ENCODE results near the gene KHDRBS2. TPM values are rescaled to one million over a fixed set of nuclear protein-coding genes. Genes with fewer than 3 reads are reported as not detected.
"Not testable (repeated sequence)": the region's sequence is repeated elsewhere in the genome, so short reads cannot be mapped to it uniquely, and the experiment has no call there.

KHDRBS2 gene
- total RNA-seq, 1 experiment from 2014 or later, result 1.2 TPM

DNA sequence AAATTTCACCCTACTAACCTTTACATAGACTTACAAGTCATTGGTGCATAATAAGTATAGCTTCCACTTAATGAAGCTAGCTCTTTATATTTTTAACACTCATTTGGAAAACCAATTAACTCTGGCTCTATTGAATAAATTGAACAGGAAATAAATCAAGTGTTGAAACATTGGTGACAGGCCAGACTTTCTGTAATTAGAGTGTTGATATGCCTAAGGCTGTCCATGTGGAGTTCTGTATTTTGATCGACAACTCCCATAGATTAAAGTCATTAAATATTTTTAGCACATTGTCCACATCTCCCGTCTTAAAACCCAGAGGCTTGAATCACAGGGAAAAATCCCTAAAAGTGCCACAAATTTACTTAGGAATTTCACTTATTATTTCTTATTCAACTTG lies 468.3 kb downstream of the KHDRBS2 start (continued):
- TF ChIP-seq CBFB (CRISPR knock-in tag; IDR thresholded peaks at IDR 0.05; ENCODE audit: low read depth) (no peak), KAT7 (CRISPR knock-in tag; IDR thresholded peaks at IDR 0.05; ENCODE audit: borderline replicate concordance) (no peak)

DNA sequence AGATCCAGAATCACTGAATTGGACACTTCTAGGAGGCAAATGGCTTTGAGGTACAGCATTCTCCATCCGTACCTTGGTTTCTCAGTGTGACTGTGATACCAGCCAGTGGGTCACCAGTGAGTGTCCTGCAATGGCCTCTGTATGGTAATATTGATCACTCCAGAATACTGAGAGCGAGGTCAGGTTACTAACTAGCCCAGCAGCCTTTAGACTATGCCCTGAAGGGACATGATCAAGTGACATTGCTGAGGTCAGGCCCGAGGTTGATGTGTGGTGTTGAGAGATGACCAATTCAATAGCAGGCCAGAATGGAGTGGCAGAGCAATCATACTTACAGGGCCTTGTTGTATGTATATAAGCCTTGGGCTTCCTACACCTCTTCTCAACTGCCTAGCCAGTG lies 476.0 kb downstream of the KHDRBS2 start:
- no peaks in the 10 kb centered on the region for H3K27me3 Mint-ChIP-seq (ENCODE audit: low read depth)

DNA sequence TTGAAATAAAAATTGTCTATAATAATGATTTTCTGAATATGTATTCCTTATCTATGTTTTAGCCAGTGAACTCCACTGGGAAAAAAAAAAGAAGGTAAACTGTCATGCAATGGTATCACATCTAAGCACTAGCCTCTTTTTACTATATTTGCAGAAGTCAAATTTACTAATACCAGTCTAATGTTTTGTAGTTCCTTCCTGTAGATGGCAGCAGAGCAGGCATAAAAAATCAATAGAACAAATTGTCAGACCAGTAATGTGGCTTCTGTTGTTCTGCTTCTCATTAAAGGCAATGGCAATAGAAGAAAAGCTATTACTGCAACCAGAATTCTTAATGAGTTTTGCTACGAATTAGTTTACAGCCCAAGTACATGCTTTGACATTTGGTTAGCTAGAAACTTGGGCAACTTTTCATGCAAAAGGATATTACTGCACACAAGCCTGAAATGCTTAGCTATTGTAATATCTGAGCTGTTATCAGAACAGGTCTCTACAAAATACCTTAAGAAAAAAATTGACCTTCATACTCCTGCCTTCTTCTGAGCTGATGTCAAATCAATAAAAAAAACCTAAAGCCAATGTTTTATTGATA lies 476.9 kb downstream of the KHDRBS2 start:
- Mint-ChIP-seq H3K27me3 (ENCODE audit: low read depth) (no peaks in the 10 kb centered on the region), H3K27ac (no peak overlapping the region), H3K36me3 (peaks cover 16% of the 10 kb centered on the region), H3K9me3 (peaks cover 27% of the 10 kb centered on the region), H3K4me1 (no peaks in the 10 kb centered on the region), H3K4me3 (no peak overlapping the region)
- DNase-seq (ENCODE audit: low spot score), result no peak
- ATAC-seq, result no peak
- ChIA-PET CTCF (interaction anchor here (0.8 to 1.3 kb wide), 6 partner anchors 10 to 475 kb away, joined by 3 to 9 read pairs (median 3); no protein-coding TSS in a partner anchor), POLR2A (no interaction called here)
- TF ChIP-seq, protein P1, sequence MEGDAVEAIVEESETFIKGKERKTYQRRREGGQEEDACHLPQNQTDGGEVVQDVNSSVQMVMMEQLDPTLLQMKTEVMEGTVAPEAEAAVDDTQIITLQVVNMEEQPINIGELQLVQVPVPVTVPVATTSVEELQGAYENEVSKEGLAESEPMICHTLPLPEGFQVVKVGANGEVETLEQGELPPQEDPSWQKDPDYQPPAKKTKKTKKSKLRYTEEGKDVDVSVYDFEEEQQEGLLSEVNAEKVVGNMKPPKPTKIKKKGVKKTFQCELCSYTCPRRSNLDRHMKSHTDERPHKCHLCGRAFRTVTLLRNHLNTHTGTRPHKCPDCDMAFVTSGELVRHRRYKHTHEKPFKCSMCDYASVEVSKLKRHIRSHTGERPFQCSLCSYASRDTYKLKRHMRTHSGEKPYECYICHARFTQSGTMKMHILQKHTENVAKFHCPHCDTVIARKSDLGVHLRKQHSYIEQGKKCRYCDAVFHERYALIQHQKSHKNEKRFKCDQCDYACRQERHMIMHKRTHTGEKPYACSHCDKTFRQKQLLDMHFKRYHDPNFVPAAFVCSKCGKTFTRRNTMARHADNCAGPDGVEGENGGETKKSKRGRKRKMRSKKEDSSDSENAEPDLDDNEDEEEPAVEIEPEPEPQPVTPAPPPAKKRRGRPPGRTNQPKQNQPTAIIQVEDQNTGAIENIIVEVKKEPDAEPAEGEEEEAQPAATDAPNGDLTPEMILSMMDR (IDR thresholded peaks at IDR 0.05), result 0 out of 2 replicates have a peak, but pooled peaks have one; percentile 28
- TF ChIP-seq IRF2 (CRISPR knock-in tag; IDR thresholded peaks at IDR 0.05; ENCODE audit: borderline replicate concordance, low read depth), result no peak

More for the DNA sequence above, 476.0 kb downstream of the KHDRBS2 start:
- Mint-ChIP-seq H3K36me3 (peaks cover 9% of the 10 kb centered on the region), H3K9me3 (peaks cover 18% of the 10 kb centered on the region), H3K27ac (no peak overlapping the region), H3K4me3 (no peak overlapping the region), H3K4me1 (no peaks in the 10 kb centered on the region)
- TF ChIP-seq JAZF1 (CRISPR knock-in tag; IDR thresholded peaks at IDR 0.05) (no peak), ZNF317 (CRISPR knock-in tag; IDR thresholded peaks at IDR 0.05; ENCODE audit: borderline replicate concordance, low read depth) (no peak), ZNF138 (CRISPR knock-in tag; conservative IDR thresholded peaks at IDR 0.05) (no peak)
- POLR2A ChIA-PET, result no interaction called here
- CTCF ChIA-PET, result interaction anchor here (0.8 to 1.3 kb wide), 4 partner anchors 98 to 474 kb away, joined by 3 to 9 read pairs (median 4); no protein-coding TSS in a partner anchor
- DNase-seq (ENCODE audit: low spot score), result no peak
- ATAC-seq, result no peak

DNA sequence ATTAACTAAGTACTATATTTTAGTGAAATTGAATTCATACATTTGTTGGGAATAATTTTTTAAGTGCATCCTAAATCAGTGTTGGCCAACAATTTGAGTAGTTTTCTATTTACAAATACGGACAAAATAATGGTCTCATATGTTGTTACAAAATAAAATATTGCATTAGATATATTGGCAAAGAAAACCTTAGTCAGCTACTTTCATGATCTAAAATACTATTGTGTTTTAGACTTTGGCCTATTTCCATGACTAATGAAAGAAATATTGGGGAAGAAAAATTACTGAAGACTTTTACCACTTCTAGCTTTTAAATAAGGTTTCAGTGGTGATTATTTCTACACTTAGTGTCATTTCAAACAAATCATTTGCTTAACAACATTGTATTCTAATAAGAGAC lies 498.0 kb downstream of the KHDRBS2 start:
- TF ChIP-seq NR1H2 (CRISPR knock-in tag; IDR thresholded peaks at IDR 0.05), result no peak
- no peak for TF ChIP-seq MYBL2 (CRISPR knock-in tag; IDR thresholded peaks at IDR 0.05)
- no peak for ATAC-seq
- Mint-ChIP-seq H3K4me1 (no peaks in the 10 kb centered on the region), H3K36me3 (no peaks in the 10 kb centered on the region), H3K9me3 (no peaks in the 10 kb centered on the region), H3K27me3 (ENCODE audit: low read depth) (no peaks in the 10 kb centered on the region), H3K4me3 (no peak overlapping the region), H3K27ac (no peak overlapping the region)
- CTCF ChIA-PET, result interaction anchor here (0.5 kb wide), 1 partner anchor 301 kb away, joined by 3 read pairs; no protein-coding TSS in a partner anchor
- no peak for DNase-seq (ENCODE audit: low spot score)
- POLR2A ChIA-PET, result no interaction called here

DNA sequence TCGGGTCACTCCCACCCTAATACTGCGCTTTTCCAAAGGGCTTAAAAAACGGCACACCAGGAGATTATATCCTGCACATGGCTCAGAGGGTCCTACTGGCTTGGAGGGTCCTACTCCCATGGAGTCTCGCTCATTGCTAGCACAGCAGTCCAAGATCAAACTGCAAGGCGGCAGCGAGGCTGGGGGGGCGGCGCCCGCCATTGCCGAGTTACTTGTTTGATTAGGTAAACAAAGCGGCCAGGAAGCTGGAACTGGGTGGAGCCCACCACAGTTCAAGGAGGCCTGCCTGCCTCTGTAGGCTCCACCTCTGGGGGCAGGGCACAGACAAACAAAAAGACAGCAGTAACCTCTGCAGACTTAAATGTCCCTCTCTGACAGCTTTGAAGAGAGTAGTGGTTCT lies 516.6 kb downstream of the KHDRBS2 start:
- CTCF ChIA-PET; POLR2A ChIA-PET; H3K4me3 Mint-ChIP-seq; ATAC-seq; H3K4me1 Mint-ChIP-seq; DNase-seq (ENCODE audit: low spot score); H3K27ac Mint-ChIP-seq; H3K27me3 Mint-ChIP-seq (ENCODE audit: low read depth): not testable (repeated sequence)
- Mint-ChIP-seq H3K36me3 (peaks cover 62% of the 10 kb centered on the region), H3K9me3 (peaks cover 63% of the 10 kb centered on the region)

DNA sequence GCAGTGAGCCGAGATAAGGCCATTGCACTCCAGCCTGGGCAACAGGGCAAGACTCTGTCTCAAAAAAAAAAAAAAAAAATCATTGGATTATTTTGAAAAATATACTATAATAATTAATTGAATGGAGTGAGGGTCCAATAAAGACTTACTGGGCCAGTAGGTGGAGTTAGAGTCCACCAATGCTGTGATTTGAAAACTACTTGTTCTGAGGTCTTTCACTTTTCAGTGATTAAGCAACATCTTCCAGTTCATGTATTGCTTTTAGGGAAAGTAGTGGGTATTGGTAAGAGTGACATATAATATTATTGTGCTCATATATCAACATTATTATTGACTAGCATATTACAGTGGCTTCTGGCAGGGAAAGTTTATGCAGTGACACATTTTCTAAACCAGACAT lies 530.3 kb downstream of the KHDRBS2 start:
- peaks cover 27% of the 10 kb centered on the region for H3K9me3 Mint-ChIP-seq
- H3K36me3 Mint-ChIP-seq, result peaks cover 5% of the 10 kb centered on the region; the same call in 1 of the 2 replicates
- ChIA-PET CTCF (no interaction called here), POLR2A (no interaction called here)
- peaks cover 8% of the 10 kb centered on the region; the same call in 1 of the 2 replicates for H3K4me1 Mint-ChIP-seq
- TF ChIP-seq SP1 (CRISPR knock-in tag; conservative IDR thresholded peaks at IDR 0.05) (no peak), ZNF671 (CRISPR knock-in tag; IDR thresholded peaks at IDR 0.05) (no peak), KAT7 (CRISPR knock-in tag; IDR thresholded peaks at IDR 0.05; ENCODE audit: borderline replicate concordance) (no peak), OVOL2 (CRISPR knock-in tag; IDR thresholded peaks at IDR 0.05; ENCODE audit: borderline replicate concordance) (no peak)
- TF ChIP-seq, protein P2, sequence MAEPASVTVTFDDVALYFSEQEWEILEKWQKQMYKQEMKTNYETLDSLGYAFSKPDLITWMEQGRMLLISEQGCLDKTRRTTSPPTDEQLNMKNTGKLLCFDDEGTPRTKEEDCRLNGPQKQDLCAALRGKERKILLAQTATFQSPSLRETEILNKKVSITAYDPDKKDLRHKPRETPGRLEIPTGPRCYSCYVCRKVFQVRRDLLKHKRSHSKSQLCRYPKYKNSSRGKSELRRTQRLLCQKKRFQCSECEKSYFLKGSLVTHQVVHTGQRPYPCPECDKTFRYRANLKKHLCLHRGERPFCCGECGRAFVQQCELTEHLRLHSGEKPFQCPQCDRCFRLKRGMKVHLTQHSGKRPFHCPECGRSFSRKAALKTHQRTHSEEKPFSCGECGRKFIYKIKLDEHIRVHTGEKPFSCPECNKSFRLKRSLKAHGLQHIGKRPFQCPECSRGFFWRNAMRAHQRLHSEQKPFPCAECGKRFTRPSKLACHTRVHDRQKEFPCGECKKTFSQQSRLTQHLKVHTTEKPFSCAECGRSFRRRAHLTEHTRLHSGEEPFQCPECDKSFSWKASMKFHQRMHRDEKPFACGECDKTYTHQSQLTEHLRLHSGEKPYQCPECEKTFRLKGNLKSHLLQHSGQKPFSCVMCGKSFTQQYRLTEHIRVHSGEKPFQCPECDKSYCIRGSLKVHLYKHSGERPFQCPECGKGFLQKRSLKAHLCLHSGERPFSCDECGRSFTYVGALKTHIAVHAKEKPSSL (CRISPR knock-in tag; conservative IDR thresholded peaks at IDR 0.05), result no peak
- no peak overlapping the region for H3K27ac Mint-ChIP-seq
- no peaks in the 10 kb centered on the region for H3K27me3 Mint-ChIP-seq (ENCODE audit: low read depth)
- ATAC-seq (no peak), DNase-seq (ENCODE audit: low spot score) (no peak)
- H3K4me3 Mint-ChIP-seq, result no peak overlapping the region
